ENCODE results near the gene ABHD16A. TPM values are rescaled to one million over a fixed set of nuclear protein-coding genes. Genes with fewer than 3 reads are reported as not detected.
A peak's percentile ranks its signal among the peaks of the same experiment; 100 is the strongest.

ABHD16A gene
- total and polyA plus RNA-seq, 2 of the 13 experiments (the other 11 are each of a cell fraction or from before 2014, with no cell fraction given): 43.5 to 45.4 TPM

GRCh38 chr6:31655349-31656237 lies 47.5 kb downstream of the ABHD16A start, which contains the start of gene APOM (continued):
- no peak for TF ChIP-seq HNRNPUL1 (IDR thresholded peaks at IDR 0.05; ENCODE audit: low read depth, low read length)
- TF ChIP-seq SIX1 (CRISPR knock-in tag; IDR thresholded peaks at IDR 0.05; ENCODE audit: borderline replicate concordance): peak; percentile 73; the same call in 1 of the 2 replicates
- TF ChIP-seq PHF8 (CRISPR knock-in tag; IDR thresholded peaks at IDR 0.05): peak; percentile 51
- TF ChIP-seq AHR (CRISPR knock-in tag; IDR thresholded peaks at IDR 0.05): no peak; the same call in 1 of the 2 replicates
- 0 out of 2 replicates have a peak, but pooled peaks have one; percentile 17 for TF ChIP-seq RNF2 (conservative IDR thresholded peaks at IDR 0.05; ENCODE audit: low read depth)
- no peak for TF ChIP-seq TCF12 (IDR thresholded peaks at IDR 0.05)
- TF ChIP-seq TCF12 (CRISPR knock-in tag; IDR thresholded peaks at IDR 0.05): no peak
- TF ChIP-seq AKAP8 (CRISPR knock-in tag; IDR thresholded peaks at IDR 0.05): 0 out of 2 replicates have a peak, but pooled peaks have one; percentile 74
- peak; percentile 76; the same call in 1 of the 2 replicates for TF ChIP-seq ZNF782 (CRISPR knock-in tag; IDR thresholded peaks at IDR 0.05; ENCODE audit: borderline replicate concordance)
- TF ChIP-seq MIXL1 (CRISPR knock-in tag; IDR thresholded peaks at IDR 0.05): peak; percentile 96
- TF ChIP-seq ZNF652 (CRISPR knock-in tag; IDR thresholded peaks at IDR 0.05; ENCODE audit: borderline replicate concordance, low read depth): peak; percentile 76; the same call in 1 of the 2 replicates
- peak; percentile 68; the same call in 1 of the 2 replicates for TF ChIP-seq ZNF552 (CRISPR knock-in tag; IDR thresholded peaks at IDR 0.05; ENCODE audit: borderline replicate concordance)
- no peak; the same call in 1 of the 2 replicates for TF ChIP-seq ZFP36L2 (CRISPR knock-in tag; IDR thresholded peaks at IDR 0.05)
- peak; percentile 83 for TF ChIP-seq FOSL2 (CRISPR knock-in tag; IDR thresholded peaks at IDR 0.05)
- no peak for TF ChIP-seq HNRNPL (IDR thresholded peaks at IDR 0.05; ENCODE audit: low read depth, low read length)
- TF ChIP-seq ZNF530 (CRISPR knock-in tag; IDR thresholded peaks at IDR 0.05; ENCODE audit: low read depth): no peak
- no peak for TF ChIP-seq ZSCAN22 (CRISPR knock-in tag; IDR thresholded peaks at IDR 0.05)
- TF ChIP-seq ZNF280B (CRISPR knock-in tag; IDR thresholded peaks at IDR 0.05; ENCODE audit: borderline replicate concordance): 0 out of 2 replicates have a peak, but pooled peaks have one; percentile 37
- TF ChIP-seq FOXM1 (CRISPR knock-in tag; IDR thresholded peaks at IDR 0.05): 0 out of 2 replicates have a peak, but pooled peaks have one; percentile 50
- TF ChIP-seq MBNL3 (CRISPR knock-in tag; conservative IDR thresholded peaks at IDR 0.05): no peak
- TF ChIP-seq ZBTB7A (CRISPR knock-in tag; IDR thresholded peaks at IDR 0.05): peak; percentile 84
- TF ChIP-seq ZMYM2 (CRISPR knock-in tag; IDR thresholded peaks at IDR 0.05): peak; percentile 79; the same call in 1 of the 2 replicates
- TF ChIP-seq DNMT1 (CRISPR knock-in tag; IDR thresholded peaks at IDR 0.05): no peak
- peak; percentile 91; the same call in 1 of the 2 replicates for TF ChIP-seq ZNF691 (CRISPR knock-in tag; IDR thresholded peaks at IDR 0.05; ENCODE audit: borderline replicate concordance, low read depth)
- TF ChIP-seq ZKSCAN8 (CRISPR knock-in tag; IDR thresholded peaks at IDR 0.05; ENCODE audit: borderline replicate concordance): peak; percentile 96; the same call in 1 of the 2 replicates
- TF ChIP-seq SIX4 (CRISPR knock-in tag; IDR thresholded peaks at IDR 0.05): peak; percentile 54; the same call in 1 of the 2 replicates
- TF ChIP-seq FLYWCH1 (CRISPR knock-in tag; IDR thresholded peaks at IDR 0.05): no peak
- 0 out of 2 replicates have a peak, but pooled peaks have one; percentile 17 for TF ChIP-seq ZNF619 (CRISPR knock-in tag; IDR thresholded peaks at IDR 0.05)
- TF ChIP-seq ZNF614 (CRISPR knock-in tag; IDR thresholded peaks at IDR 0.05; ENCODE audit: borderline replicate concordance): peak; percentile 99
